Iris pigment epithelial cell (primary cell): ENCODE data around the gene ARAP3.

Source experiments
- DNase-seq: peaks from one replicate; pipeline ENCODE4 v3.0.0-alpha.2; 2011; ENCODE audit warnings: low read depth

Gene ARAP3

DNA sequence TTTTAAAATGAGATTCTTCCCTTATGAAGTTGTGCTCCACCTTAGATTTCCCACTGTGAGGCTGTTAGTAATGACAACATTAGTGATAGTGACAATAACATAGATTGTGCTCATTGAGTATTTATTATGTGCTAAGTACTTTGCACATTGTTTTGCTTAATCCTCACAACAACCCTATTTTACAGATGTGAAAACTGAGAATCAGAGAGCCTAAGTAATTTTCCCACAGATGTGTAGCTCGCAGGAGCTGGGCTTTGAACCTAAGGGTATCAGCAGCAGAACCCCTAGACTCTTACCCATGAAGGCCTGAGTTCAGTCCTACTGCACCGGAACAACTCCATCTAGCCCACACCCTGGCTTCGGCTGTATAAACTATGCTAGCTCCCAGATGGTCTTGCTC, 15.6 kb upstream of the ARAP3 start:
- DNase-seq, result no peak

DNA sequence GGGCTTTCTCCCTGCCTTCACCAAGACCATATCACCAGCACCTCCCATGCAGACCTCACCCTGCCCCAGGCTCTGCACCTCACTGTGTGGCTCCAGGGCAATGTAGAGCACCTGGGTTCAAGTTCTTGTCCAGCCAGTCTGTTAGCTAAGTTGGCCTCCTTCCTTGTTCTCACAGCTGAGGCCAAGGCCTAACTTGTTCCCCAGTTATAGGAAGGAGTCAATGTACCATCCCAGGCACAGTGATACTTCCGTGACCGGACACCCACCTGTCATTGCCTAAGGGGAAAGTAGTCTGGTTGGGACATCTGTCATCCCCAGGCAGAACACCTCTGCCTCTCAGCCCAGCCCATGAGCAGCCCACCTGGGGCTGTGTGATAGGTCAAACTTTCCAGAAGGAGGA, 14.4 kb upstream of the ARAP3 start:
- no peak for DNase-seq

DNA sequence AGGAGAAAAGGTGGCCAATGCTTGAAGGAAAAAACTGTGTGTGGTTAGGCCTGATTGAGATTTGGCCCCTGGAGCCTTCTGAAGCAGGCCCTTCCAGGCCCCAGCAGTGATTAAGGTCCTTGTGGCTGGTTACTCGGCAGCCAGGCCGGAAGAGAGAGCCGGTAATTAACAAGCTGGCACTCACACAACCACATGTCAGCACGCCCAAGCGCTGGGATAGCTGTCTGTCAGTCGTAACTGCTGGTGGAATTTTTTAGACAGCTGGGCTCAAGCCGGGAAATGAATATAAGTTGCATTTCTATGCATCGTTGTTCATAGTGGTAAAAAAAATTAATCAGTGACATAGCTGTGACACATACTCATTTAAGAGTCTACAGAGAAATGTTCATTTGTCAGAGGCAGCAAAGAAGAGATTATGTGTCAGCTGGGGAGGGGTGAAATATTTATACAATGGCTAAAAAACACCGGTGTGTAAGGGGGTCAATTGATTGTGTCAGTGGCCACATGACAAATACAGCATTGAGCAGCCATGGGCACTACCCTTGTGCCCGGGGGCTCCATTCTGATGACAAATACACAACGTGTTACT, 13.7 kb upstream of the ARAP3 start:
- no peak for DNase-seq

DNA sequence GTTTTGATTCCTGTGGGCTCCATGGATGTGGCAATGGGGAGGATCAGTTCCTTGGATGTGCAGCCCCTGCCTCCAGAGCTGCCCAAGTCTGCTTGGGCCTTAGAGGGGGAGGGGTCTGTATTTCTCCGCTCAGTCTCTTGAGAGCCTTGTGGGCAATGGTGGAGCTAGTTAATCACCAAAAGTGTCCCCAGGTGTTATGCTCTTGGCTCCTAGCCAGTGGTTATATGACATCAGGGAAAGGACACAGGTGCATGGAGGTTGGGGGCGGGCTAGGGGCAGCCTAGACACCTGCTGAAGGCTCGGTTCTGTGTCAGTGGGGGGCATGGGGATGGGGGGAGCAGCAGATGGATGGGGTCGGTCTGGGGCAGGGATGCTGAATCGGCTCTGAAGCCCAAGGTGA, 12.4 kb upstream of the ARAP3 start:
- no peak for DNase-seq

DNA sequence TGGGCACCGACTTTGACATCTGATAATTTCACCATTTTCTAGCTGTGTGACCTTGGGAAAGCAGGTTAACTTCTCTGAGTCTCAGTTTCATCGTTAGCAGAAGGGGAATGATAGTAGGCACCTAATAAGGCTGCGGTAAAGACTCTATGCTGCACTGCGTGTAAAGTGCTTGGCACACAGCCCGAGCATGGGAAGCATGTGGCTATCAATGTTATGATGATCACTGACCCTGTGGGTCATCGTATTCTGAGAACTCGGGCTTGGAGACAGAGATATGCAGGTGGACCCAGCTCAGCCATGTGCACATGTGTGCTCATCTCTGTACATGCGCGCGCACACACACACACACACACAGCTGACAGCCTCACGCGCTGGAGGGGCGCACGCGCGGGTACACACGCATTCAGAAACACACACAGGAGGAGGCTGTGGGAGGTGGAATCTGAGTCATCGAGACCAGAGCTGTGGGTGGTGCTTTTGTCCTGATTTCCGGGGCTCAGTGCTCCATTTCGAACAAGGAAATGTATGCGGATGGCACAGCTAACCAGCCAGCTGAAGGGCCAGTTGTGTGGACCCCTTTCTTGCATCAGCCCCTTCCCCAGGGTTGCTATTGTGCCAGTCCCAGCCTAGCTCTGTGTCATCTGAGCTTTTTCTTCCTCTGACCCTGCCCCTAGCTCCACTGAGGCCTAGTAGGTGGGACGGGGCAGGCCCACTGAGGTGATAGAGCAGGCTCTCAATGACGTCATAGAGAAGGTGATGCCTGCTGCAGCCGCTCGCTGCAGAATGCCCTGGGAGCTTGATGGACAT, 11.1 kb upstream of the ARAP3 start:
- peak; percentile 59 for DNase-seq

DNA sequence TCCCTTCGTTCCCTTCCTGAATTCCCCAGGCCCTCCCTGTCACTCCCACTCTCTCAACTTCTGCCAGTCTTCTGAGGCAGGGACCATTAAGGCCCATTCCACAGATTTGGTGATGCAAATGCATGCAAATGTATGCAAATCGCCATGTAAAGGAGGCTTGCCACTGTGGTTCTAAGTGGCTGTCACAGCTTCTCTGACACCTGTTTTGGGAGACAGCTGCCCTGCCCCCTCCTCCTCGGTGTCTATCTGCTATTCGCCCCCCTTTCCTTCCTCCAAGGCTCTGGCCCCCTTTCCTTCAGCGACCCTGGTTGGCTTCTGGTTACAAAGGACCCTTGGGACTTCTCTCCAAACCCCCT, 10.5 kb upstream of the ARAP3 start:
- DNase-seq, result no peak

DNA sequence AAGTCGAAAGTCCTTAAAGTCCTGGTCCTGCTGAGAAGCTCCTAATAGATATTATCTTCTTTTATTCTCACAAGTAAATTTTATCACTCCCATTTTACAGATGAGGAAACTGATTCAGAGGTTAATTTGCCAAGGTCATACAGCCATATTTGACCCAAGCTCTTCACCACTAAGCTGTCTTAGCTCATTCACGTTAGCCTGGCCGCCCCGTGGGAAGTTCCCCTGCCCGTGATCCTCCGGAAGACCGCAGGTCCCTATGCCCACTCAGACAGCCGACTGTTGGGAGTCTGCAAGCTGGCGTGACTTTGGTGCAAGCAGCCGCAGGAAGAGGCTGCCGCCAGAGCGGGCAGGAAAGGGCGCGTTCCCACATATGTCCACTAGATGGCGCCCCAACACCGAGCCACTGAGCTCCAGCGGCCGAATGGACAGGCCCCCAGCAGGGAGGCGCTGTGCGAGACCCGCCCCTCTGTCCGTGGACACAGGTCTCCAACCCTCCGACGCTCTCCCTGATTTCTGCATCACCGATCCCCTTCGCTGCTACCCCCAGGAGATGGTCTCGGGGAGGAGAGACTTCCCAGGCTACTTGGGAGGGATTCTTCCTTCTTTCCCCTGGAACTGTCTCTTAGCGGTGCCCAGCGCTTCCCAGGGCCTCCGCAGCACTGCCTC, 10.0 kb upstream of the ARAP3 start:
- DNase-seq, result peak; percentile 65

DNA sequence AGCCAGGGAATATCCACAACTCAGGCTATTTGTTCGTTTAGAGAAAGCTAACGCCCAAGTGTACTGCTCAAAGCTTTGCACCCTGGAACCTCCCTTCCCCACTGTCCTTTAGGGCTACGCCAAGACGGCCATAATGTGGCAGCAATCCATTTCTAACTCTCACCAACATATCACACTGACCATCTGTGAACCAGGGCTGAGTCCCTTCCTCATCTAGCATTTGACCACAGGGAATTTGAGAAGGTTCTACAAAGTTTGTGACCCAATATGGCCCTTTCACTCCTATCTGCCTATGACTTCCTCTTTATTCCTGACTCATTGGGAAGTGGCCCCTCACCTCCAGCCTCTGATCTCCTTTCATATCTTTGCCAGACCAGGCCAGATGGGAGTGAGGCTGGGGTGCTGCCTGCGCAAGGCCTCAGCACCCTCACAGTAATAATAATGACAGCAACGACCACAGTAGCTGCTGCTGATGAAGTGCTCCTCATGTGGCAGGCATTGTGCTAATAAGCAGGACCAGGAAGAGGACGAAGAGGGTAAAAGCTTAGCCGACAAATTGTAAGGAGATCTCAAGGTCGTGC, 9.3 kb upstream of the ARAP3 start:
- DNase-seq, result no peak

DNA sequence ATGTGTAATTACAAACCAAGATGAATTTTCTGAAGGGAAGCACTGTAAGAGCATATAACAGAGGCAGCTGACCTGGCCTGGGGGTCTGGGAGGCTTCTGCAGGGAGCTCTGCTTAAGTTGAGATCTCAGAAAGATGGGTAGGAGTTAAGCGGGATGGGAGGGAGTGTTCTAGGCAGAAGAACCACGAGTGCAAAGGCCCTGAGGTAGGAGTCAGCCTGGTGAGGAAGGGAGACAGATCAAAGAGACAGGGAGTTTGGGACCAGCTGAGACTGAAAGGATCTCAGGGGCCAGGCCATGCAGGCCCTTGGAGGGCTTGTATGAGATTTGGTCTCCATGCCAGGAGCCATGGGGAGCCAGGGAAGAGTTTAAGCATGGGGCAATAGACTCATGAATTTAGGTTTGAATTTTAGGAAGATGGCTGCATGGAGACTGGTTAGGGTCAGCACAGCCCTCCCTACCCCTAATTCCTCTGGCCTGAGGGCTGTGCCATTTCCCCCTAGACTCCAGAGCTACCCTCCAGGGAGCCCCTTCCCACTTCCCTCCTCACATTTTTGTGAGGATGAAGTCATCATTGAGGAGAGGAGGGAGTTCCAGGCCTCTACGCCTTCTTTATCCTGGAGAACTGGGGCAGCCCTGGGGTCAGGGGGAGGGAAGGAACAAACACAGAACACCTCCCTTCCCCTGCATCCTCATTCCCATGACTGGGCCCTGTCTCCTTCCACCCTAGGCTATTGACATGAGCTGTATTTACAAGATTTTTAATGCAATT, 4.8 kb upstream of the ARAP3 start:
- no peak for DNase-seq

DNA sequence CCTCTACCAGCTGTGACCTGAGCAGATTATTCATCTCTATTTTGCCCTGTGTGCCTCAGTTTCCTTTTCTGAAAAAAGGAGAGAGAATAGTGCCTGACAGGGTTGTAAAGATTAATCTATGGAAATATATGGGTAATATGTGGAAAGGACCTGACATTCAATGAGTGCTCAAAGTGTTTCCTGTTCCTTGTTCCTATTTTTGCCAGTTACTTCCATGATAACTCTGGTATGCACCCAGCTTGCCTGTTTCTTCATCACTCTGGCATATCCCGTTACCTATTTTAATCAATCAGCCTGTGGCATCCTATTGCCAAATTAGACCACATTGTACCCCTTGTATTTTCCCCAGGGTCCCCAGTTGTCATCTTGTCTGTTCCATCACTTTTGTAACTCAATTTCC, 3.6 kb upstream of the ARAP3 start:
- no peak for DNase-seq

DNA sequence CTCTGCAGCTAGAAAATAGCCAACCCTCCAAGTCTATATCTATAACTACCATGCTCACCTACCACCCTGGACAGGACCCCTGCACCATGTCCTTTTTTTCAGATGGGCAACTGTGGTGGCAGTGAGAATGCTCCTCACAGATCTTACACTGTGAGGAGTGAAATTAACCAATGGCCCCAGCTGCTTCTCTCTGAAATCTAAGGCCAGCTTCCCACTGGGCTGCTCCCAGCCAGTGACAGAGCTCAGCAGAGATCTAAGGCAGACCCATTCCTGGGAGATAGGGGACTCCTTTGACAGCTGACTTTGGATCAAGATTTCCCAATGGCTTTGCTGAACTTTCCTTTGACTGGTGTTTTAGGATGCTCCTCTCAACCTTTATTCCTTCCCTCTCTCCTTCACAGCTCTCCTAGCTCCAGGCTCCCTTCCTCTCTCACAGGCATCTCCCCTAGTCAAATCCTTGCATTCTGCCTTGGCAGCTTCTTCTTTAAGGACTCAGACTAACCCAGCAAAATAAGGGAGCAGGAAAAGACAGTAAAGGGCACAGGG, 1.6 kb upstream of the ARAP3 start:
- DNase-seq, result no peak

DNA sequence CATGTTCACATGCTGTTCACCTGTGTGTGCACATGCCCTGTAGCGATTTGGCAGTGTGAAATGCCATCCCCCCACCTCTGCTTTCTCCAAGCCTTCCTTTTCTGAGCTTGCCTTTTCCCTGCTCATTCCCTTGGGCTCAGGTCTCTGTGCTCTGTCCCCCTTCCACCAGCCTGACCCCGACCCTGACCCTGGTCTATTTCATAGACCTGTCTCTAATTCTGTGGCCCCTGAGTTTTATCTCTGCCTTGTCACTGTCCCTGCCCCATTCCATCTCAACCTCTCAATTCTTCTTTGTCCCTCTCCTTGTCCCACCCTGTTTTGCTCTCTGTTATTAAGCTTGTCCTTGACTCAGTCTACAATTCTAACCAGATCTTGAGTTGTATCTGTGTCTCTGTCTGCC, 735 bp downstream of the ARAP3 start:
- no peak for DNase-seq

DNA sequence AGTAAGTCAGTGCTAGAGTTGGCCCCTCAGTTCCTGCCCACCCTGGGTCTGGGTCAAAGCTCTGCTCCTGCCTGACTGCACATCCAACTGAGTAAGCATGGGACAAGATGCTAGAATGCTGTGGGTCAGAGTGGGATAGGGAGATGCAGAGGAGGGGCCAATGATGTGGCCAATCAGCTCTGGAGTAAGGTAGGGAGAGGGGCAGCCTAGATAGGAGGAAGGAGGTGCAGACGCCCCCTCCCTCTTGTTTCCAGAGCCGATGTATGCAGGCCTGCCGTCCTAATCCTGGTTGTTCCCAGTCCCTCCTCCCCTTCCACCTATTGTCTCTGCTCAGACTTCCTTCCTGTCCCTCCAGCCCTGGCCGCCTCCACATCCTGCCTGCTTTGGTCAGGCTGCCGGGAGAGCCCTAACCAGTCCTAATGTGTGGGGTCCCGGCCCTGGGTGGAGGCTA, 1.3 kb downstream of the ARAP3 start:
- peak; percentile 38 for DNase-seq

DNA sequence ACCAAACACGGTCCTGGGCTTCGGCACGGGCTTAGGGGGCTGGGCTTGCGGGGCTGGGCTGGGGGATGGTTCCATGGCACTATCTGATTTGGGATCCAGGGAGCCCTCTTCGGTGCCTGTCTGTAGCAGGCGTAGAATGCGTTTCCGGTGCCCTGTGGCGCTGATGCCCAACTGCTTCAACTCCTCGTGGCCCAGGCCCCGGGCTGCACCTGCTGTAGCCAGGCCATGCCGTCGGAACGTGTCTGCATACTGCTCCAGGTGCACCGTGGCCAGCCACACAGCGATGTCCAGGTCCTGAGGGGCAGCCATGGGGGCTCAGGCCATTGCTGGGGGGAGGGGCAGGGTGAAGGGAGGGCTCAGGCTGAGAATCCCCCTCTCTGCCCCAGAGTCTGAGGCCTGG, 1.9 kb downstream of the ARAP3 start:
- no peak for DNase-seq

DNA sequence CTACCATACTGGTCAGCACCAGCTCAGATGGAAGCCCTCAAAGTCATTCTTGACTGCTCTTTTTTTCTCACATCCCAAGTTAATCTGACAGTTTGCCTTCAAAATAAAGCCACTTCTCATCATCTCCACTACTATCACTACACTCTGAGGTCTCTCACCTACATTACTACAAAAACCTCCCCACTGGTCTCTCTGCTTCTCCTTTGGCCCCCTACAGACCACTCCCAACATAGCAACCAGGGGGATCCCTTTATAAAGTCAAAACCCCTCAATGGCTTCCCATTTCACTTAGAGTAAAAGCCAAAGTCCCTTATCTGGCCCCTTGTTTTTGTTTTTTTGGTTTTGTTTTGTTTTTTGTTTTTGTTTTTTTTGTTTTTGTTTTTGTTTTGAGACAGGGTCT, 4.6 kb downstream of the ARAP3 start:
- no peak for DNase-seq

DNA sequence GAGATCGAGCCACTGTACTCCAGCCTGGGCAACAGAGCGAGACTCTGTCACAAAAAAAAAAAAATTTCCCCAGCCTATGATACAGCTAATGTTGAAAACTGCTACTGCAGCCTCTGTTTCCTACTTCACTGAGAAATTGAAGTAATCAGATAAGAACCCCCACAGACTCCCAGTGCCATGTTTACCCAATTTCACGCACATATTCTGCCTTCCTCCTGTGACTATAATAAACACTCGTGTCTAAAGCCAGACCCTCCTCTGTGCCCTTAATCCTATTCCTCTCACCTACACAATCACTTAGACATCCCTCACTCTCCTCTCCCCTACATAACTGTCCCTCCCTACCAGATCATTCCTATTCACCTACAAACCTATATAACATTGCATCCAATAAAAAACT, 6.4 kb downstream of the ARAP3 start:
- no peak for DNase-seq

DNA sequence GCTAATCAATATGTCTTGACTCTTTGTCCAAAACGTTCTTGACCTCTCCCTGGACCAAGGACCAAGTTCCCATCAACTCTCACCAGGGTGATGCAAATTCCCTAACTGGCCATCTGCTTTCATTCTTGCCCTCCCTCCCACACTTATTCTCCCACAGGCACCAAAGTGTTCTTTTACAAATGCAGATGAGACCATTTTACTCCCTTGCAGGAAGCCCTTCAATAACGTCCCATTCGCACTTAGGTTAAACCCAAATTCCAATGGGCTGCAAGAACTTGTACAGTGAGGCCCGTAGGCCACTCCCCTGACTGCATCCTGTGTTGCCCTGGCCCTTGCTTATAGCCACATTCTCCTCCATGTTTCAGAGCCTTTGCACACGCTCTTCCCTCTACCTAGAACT, 7.3 kb downstream of the ARAP3 start:
- DNase-seq, result no peak

DNA sequence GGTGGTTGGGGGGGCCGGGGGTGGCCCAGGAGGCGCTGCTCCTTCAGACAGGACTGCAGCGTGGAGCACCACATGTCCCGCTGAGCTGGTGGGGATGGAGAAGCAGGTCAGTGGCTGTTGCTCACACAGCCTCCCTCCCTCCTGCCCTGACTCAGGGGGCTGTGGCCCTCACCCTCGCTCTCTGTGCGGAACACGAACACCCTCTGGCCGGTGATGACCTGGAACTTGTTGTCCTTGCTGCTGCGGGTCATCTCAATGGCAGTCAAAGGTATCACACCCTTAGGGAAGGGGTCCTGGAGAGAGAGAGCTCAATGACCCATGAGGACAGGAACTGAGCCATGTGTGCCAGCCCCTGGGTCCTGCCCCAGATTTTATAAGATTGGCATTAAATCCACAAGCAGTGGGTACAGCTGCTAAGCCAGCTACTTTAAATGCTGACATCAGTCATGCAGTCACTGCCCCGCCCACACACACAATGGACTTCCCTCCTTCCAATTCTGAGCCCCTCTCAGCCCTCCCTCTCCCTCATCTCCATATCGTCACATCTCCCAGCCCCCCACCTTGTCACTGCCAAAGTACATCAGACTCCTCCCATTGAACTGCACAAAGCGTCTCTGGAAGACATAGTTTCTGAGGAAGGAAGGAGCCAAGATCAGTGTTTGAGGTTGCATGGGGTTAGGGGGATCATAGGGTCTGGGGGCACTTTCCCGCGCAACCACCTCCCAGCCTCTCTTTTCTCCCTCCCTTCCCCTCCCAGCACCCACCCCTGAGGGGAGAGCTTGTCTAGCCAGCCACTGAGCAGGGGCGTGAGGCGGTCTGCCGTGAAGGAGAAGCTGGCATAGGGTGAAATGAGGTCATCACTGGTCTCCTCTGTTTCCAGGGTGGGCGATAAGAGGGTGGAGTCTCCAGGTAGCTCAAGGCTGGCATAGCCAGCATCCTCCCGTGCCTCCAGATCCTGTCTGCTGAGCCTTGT, 8.9 kb downstream of the ARAP3 start:
- DNase-seq, result no peak

DNA sequence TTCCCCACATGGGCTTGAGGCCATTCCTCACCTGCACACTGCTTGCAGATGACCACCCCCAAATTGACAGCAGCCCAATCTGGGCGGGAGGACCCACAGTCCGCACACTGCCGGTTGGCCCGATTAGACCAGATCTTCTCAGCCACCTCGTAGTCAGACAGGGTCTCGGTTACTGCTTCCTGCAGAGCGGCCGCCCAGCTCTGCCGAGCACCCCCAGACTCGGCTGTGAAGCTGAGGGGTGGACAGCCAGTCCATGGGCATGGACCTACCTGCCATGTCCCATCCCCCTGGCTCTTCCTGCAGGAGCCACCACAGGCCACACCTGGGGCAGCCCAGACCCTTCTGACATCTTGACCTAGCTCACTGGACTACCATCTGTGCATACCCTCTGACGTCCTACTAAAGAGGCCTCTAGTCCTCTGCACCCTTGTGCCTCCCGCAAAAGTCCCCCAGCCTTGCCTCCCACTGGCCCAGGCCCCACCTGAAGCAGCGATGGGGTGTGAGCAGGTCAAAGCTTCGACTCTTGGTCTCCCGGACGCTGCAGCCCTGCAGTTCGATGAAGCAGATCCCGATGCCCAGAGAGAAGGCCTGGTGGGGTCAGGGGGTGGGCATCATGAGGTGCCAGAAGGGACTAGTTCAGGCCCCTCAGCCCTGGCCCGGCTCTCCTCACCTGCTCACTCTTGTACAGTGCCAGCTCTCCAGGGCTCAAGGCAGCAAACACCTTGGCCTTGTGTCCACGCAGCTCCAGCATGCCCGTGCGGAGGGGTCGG, 9.8 kb downstream of the ARAP3 start:
- DNase-seq, result no peak

DNA sequence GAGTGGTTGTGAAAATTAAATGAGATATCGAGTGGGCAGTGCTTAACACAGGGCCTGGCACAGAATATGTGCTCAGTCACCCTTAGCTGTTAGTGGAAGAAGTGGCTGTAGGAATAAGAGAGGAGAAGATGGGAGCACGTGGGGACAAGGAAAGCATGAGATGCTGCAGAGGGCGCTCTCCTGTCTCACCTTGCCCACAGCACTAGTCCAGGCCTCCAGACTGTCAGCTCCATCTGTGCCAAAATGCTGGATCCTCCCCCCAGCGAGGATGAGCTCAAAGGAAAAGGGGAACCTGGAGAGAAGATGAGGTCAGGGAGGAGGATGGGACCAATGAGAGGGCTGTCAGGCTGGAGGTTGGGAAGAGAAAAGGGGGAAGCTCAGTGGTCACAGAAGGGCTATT, 12.5 kb downstream of the ARAP3 start:
- no peak for DNase-seq
